D721Med (cell line): ENCODE results near the gene FMNL3.
"Not testable (repeated sequence)": the region's sequence is repeated elsewhere in the genome, so short reads cannot be mapped to it uniquely, and the experiment has no call there.

Source experiments
- DNase-seq: peaks from one replicate; pipeline ENCODE4 v3.0.0; 2011; ENCODE audit warnings: low spot score; ENCODE audit not compliant: insufficient read length
- FAIRE-seq: peaks from 2 replicates; lab custom pipeline; 2011; peaks lifted over from hg19 to GRCh38; lab: Jason Lieb, UNC
- TF ChIP-seq, protein P1 (sequence below): IDR thresholded peaks from 2 replicates; pipeline ENCODE4 v1.5.1; 2012; ENCODE audit warnings: mild to moderate bottlenecking, control low read depth; ENCODE audit not compliant: insufficient read depth; ENCODE audit errors: missing control alignments

Gene FMNL3

DNA sequence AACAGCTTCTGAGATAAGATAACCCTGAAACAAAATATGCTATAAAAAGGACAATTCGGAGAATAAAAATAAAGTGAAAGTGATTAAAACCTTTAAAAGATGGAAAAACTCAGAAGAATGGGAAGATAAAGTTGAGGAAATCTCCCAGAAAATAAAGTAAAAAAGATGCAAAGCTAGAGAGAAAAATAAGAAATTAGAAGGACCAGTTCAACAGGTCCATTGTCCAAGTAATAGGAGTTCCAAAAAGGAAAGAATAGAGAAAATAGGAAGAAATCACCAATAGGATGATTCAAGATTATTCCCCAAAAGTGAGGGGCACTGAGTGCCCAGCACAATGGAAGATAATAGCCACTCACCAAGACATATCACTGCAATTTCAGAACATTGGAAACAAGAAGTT, 88.6 kb downstream of the FMNL3 start:
- DNase-seq (no peak), FAIRE-seq (no peak)
- TF ChIP-seq, protein P1, sequence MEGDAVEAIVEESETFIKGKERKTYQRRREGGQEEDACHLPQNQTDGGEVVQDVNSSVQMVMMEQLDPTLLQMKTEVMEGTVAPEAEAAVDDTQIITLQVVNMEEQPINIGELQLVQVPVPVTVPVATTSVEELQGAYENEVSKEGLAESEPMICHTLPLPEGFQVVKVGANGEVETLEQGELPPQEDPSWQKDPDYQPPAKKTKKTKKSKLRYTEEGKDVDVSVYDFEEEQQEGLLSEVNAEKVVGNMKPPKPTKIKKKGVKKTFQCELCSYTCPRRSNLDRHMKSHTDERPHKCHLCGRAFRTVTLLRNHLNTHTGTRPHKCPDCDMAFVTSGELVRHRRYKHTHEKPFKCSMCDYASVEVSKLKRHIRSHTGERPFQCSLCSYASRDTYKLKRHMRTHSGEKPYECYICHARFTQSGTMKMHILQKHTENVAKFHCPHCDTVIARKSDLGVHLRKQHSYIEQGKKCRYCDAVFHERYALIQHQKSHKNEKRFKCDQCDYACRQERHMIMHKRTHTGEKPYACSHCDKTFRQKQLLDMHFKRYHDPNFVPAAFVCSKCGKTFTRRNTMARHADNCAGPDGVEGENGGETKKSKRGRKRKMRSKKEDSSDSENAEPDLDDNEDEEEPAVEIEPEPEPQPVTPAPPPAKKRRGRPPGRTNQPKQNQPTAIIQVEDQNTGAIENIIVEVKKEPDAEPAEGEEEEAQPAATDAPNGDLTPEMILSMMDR: no peak

DNA sequence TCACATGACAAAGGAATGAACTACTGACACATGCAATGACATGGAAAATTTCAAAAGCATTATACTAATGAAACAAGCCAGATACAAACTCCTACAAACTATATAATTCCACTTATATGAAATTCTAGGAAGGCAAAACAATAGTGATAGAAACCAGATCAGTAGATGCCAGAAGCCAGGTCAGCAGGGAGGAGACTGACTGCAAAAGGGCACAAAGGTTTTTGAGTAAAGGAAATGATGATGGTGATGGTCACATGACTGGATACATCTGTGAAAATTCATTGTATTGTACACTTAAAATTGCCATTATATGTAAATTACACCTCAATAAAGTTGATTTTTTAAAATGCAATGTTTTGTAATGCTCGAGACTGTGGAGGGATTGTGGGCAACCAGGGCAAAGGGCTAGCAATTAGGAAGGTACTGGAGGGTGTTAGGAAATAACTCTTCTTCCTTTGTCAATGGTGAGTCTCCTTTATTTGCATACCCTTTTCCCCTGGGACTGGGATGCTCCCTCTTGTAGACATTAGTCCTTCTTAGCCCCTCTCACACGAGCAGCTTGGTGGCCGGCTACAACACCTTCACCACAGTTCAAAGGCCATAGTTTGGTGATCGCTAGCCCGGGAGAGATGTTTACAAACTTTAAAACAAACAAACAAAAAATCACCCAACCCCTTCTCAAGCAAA, 90.5 kb downstream of the FMNL3 start:
- FAIRE-seq (no peak), DNase-seq (no peak)
- TF ChIP-seq, protein P1: no peak

DNA sequence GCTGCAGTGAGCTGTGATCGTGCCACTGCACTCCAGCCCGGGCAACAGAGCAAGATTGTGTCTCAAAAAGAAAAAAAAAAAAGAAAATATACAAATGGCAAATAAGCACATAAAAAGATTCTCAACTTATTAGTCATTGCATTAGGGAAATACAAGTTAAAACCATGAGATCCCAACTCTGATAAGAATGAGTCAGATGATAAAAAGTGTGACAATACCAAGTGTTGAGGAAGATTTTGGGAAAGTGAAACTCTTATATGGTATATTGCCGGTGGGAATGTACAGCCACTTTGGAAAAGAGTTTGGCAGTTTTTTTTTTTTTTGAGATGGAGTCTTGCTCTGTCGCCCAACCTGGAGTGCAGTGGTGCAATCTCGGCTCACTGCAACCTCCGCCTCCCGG, 91.5 kb downstream of the FMNL3 start:
- FAIRE-seq (no peak), DNase-seq (no peak)
- TF ChIP-seq, protein P1: no peak

DNA sequence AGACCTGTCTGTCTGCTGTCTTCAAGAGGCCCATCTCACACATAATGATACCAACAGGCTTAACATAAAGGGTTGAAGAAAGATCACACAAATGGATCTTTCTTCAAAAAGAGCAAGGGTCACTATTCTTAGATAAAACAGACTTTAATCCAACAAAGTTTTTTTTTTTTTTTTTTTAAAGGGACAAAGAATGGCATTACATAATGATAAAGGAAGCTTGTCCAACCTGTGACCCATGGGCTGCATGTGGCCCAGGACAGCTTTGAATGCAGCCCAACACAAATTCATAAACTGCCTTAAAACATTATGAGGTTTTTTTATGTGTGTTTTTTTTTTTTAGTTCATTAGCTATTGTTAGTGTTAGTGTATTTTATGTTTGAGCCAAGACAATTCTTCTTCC, 95.0 kb downstream of the FMNL3 start:
- DNase-seq (no peak), FAIRE-seq (no peak)
- TF ChIP-seq, protein P1: no peak

DNA sequence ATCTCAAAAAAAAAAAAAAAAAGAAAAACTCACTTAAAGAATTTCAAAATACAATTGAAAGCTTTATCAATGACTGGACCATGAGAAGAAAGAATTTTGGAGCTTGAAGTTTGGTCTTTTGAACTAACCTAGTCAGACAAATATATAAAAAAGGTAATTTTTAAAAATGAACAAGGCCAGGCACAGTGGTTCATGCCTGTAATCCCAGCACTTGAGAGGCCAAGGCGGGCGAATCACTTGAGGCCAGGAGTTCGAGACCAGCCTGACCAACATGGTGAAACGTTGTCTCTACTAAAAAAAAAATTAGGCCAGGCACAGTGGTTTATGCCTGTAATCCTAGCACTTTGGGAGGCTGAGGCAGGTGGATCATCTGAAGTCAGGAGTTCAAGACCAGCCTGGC, 96.4 kb downstream of the FMNL3 start:
- not testable (repeated sequence) for DNase-seq, FAIRE-seq

DNA sequence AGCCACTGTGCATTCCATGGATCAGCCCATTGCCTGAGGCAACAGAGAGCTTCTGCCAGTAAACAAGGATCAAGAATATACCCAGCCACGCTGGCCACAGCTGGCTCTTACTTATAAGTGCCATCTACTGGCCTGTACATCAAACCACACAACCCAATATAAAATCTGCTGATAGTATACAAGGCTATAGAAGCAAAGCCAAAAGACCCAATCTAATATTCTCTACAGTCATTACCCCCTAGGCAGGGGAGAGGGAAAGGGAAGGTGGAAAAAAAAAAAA, 97.4 kb downstream of the FMNL3 start:
- DNase-seq (no peak), FAIRE-seq (no peak)
- TF ChIP-seq, protein P1: no peak

DNA sequence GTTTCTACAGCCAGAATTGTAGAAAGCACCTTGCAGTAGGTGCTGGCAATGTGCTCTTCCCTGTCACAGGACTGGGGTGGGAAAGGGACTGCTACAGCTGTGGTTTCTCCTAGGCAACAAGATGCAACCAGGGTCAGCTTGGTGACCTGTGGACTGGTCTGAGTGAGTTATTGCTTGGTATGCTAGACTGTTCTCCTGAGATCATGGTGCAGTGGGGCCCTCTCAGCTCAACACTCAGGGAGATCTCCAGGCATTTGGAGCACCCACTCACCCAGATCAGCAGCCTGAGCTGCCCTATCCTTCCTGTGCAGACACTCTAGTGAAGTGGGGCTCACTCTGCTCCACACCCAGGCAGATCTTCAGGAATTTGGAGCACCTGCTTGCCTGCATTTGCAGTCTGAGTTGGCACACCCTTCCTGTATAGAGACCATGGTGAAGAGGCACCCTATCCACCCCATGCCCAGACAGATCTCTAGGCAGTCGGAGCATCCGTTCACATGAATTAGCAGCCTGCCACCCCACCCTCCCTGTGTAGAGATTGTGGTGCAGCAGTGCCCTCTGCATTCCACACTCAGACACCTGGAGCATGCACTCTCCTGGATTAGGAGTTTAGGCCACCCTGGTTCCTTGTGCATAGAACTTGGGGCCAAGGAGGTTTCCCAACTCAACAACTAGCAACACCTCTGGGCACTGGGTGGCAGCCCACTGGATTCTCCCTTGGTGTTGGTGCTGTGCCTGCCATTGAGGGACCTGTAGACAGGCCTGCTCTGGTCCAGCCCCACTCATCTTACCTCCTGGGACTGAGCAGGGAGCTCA, 97.9 kb downstream of the FMNL3 start:
- no peak for DNase-seq
- FAIRE-seq: no peak
- TF ChIP-seq, protein P1: no peak

DNA sequence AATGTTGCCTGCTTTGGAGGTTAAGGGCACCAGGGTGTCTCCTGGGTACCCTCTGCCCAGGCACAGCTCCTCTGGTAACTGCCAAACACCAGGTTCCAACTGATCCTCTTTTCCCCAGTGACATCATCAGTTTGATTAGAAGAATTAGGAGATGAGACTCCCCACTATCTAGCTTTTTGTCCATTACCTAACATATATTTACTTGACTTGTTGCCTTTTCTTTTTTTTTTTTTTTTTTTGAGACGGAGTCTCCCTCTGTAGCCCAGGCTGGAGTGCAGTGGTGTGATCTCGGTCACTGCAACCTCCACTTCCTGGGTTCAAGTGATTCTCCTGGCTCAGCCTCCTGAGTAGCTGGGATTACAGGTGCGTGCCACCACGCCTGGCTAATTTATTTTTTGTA, 101.7 kb downstream of the FMNL3 start, which contains the start of gene FAM186B:
FAM186B (minus strand) TSS at position 101 of the 400 bp plus-strand sequence. CDS start 162 bp downstream, outside the sequence.
- not testable (repeated sequence) for DNase-seq, FAIRE-seq
